GM19395 (cell line): ENCODE results near the gene AMFR.

Experiments used
- ATAC-seq: cut with Tn5 transposase; IDR thresholded peaks from one replicate; pipeline ENCODE4 v1.9.1; 2021; ENCODE audit warnings: mild to moderate bottlenecking, moderate library complexity; ENCODE audit not compliant: unreplicated experiment

The AMFR gene

GRCh38 chr16:56349711-56350161, 75.6 kb downstream of the AMFR start:
- ATAC-seq, result no peak

GRCh38 chr16:56349086-56349415, 76.3 kb downstream of the AMFR start:
- no peak for ATAC-seq

DNA sequence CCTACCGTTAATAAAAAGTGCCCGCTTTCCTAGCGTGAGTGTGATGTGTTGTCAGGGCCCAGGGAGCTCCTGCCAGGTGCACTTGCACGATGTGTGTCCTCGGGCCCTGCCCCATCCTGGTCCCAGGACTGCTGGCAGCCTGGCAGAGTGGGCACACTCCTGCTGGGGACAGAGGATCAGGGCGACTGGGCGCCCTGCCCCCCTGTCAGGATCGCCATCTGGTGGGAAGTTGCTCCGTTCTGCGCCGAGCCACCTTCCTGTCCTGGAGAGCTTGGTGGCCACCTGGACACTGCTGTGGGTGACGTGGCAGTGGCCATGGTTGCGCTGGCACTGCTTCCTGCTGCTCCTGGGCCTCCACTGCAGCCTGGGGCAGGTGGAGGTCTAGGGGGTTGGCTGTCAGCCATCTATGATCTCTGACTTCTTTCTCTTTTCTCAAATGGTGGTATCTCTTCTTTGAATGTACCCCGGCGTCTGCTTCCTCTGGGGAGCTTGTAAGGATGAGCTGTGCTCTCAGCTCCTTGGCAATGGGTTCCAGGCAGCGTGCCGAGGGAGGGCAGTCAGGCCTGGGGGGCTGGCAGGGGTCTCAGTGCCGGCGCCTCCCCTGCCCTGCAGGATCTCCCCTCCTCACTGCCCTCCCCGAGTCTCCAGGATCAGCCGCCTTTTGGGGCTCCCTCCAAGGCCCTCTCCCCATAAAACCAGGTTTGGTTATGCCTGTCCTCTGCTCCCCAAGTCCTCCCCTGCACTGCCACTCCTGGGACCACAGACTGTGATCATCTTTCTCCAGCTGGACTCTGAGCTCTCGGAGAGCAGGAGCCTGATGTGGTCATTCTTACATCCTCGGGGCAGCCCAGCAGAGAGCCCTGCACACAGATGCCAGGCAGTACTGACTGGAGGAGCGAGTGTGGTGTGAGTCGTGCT, 76.9 kb downstream of the AMFR start:
- no peak for ATAC-seq

DNA sequence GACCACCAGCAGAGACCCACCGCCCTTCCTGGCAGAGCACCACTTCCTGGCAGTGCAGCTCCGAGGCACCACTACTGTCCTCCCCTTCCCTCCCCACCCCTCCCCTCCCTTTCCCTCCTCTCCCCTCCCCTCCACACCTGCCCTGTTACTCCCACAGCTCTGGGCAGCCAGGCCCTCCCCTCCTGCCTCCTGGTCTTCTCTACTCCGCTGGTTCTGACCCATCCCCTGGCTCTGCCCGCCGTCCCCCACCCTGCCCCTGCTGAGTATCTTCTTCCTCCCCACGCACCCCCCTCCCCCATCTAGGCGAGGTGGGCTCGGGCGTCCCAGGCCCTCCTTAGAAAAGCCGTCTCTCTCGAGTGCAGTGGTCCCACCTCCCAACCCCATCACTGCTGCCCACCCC, 77.7 kb downstream of the AMFR start:
- no peak for ATAC-seq

DNA sequence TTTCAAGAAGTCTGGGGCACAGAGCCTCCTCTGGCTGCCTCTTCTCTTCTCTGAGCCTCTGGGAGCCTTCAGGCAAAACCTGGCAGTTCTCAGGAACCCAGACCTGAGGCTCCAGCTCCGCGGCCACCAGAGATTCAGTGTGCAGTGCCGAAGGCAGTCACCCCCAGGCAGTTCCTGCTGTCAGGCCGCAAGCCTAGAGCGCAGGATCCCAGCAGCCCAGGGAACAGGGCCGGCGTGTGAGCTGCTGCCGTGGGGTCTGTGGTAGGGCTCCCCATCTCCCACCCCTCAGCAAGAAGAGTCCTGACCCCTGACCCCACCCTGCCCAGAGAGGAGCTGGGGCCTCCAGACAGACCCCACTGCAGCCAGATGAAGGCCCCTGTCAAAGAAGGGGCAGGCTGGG, 78.2 kb downstream of the AMFR start:
- ATAC-seq, result no peak

- ATAC-seq, result no peak
Measured at GRCh38 chr16:56346131-56346890, 79.0 kb downstream of the AMFR start.

DNA sequence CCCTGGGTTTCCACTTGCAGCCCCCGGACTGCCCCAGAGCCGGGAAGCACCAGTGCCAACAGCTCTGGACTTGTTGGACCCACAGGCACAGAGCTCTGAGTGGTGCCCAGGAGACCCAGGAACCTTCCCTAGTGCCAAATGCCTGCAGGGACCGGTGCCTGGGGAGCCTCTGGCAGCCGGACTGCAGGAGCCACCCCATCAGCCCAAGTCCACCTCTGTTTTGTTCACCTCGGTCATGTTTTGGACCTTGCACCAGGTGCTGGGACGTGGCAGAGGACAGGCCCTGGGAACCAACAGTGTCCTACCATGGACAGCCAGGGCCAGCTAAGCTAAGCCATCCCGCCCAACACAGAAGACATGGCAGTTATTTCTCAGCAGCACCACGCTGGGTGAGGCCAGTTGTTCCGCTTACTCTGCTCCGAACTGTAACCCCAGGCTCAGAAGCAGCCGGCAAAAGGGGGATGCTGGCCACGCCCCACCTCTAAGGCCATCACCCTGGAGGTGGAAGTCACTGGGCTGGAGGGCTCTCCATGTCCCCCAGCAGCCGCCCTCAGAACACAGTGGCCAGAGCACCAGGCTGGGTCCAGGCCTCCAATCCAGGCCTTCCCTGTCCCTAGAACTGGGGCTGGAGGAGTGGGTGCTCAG, 79.8 kb downstream of the AMFR start:
- ATAC-seq, result no peak

DNA sequence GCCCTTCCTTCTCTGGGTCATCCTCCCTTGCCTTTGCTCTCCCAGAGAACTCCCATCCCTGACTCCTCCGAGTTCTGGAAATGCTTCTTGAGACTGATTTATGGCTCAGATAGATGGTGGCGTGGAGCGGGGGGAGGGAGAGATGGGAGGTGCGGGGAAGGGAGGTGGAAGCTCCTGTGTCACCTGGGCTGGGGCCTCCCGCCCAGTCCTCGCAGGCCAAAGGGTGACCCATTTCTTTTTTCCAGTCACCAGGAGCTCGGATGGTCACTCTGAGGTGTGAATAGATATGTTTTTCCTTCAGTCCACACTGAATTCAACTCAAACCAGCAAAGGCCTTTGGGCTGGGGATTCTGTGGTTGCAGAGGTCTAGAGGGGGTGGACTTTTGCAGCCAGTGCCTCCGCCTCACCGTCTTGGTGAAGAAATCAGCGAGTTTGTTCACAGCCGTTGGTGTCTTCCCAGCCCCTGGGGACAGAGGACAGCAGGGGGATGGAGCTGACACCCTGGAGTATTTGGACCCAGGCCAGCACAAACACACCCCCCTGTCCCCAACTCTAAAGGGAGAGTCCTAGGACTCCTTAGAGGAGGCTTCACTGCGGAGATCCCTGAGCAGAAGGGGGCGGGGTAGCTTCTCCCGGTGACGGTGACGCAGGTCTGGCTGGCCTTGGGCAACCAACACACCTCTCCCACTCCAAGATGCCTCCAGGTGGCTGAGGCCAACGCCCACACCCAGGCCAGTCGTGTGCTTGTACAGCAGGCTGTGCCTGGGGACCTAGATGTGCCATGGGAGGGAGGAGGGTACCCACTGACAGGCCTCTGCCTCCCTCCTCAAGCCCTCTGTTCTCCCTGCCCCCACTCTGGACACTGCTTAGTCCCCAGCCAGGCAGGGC, 80.6 kb downstream of the AMFR start:
- ATAC-seq, result no peak

GRCh38 chr16:56343661-56344517, 81.5 kb downstream of the AMFR start:
- ATAC-seq, result no peak

GRCh38 chr16:56341656-56342399, 83.5 kb downstream of the AMFR start:
- ATAC-seq, result no peak

DNA sequence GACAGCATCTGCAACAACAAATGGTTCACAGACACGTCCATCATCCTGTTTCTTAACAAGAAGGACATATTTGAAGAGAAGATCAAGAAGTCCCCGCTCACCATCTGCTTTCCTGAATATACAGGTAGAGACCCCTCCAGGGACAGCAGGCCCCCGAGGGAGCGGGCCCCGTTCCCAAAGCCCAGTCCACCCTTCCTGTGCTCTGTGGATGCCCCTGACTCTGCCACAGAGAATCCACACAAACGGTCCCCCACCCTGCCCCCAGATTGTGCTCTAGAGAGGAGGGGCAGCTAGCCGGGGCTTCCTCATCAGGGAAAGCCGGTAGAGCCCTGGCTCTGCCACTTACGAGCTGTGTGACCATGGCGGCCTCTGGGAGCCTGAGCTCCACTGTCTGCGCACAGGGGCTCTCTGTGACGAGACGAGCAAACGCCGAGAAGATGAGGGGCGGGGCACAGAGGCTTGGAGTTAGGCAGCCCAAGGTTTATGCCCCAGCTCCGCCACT, 84.4 kb downstream of the AMFR start:
- no peak for ATAC-seq

DNA sequence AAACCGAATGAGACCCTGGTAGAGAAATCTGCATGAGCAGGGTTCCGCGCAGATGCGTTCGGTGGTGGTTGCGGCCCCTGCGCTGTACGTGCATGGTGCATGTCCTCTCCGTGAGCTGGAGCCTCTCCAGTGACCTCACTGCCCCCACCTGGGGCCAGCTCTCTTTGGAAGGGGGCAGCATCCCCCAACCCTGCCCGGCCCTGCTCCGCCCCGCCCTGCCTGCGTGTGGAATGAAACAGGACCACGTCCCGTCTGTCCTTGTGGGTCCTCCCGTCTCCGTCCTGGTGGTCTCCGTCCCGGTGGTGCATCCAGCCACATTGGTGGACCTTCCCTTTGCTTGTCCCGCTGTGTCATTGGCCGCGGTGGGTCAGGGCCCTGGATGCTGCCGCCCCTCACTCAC, 84.9 kb downstream of the AMFR start:
- ATAC-seq, result no peak

DNA sequence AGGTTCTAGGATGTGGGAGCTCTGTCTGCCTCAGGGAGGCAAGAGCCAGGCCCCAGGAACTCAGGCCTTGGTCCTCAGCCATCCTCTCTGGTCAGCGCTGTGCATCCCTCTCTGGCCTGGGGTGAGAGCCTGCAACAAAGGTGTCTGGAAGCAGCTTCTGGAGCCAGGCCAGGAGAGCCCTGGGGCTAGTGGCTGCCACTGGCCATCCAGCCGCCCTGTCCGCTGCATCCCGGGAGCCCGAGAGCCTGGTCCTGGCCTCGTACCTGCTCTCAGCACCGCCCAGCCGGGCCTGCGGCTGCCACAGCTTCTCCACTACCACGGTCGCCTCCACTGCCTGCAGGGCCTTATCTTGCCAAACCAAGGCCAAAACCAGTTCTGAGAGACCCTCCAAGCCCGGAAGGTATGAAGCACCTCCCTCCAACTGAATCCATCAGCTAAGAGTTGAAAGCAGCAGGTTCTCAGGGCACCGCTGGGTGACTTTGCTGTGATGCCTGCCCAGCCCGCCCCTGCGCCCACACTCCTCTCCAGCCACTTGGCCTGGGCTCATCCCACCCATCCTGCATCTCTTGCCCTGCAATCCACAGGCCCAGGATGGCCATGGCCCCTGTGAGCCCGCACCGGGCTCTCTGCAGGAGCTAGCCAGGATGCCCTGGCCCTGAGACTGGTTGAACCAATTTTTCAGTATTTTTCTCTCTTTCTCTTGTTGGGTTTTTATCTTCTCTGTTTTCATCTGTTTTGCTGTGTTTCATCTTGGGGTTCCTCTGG, 85.7 kb downstream of the AMFR start:
- ATAC-seq, result no peak

DNA sequence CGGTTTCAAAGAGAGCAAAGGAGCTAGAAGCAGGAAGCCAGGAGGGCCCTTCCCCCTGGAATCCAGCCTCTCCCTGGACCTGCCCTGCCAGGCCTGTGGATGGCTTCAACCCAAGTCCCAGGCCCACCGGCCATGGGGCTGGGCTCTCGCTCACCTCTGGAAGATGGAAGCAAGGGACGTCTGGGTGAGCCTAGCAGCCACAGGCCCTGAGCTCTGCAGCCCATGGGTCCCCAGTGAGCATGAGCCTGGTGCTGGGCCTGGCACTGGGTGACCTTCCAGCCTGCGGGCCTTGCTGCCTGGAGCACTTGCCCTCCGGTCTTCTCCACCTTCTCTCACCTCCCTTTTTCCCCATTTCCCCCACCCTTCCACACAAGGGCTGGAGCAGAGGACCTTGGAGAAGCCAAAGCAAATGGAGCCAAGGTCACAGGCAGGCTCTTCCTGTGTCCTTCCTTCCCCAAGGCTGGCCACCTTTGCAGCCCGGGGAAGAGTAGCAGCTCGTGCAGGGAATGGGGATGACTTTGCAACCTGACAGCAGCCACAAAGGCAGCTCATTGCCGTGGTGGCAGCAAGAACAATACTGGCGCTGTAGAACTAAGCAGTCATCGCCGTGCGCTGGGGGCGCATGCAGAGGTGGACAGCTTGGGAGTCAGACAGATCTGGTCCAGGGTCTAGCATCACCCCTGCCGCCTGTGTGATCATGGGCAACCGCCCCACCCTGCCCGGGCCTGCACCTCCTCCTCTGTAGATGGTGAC, 86.6 kb downstream of the AMFR start:
- ATAC-seq, result no peak

DNA sequence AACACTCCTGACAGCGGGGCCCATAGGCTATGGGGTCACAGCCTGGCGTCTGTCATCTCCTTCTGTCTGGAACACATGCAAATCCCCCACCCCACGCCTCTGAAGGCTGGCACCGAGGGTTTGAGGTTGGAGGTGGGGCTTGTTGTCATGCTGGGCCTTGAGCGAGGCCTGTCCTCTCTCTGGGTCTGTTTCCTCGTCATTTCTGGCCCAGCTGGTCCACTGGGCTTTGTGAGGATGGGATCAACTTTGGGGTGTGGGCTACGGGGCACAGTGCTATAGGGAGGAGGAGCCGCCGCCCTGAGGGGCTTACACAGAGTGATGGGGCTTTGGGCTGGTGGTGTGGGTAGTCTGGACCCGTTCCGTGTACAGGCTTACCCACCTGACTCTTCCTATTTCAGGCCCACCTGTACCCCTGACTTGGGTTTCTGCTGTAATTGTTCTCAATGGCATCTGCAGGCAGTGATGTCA, 87.5 kb downstream of the AMFR start:
- no peak for ATAC-seq

DNA sequence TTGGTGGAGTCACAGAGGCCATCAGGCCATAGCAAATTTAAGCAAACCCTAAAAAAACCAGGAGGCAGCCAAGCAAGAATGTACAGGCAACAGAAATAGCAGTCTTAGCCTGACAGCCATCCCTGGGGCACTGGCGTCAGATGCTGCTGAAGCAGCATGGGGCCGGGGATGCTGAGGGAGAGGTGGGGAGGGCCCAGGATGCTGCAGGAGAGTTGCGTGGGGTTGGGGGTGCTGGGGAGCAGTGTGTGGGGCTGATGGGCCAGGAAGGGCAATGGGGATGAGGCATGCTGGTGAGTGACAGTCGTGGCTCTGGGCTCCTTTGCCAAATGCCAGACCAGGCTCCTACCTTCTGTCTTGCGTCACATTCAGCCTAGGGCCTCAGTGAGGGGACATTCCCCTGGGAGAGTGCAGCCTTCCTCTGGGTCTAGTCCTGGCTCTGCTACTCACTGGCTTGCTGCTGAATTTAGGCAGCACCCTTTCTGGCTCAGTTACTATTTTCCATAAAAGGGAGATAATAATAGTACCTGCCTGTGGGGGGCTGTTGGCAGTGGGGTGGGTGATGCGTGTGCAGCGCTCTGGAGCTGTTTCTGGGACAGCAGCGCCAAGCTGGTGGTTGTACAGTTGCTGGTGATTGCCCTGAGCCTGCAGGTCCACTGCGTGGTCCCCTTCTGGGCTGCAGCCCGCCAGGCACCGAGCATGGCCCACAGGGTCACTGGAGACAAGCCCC, 88.1 kb downstream of the AMFR start:
- no peak for ATAC-seq

GRCh38 chr16:56336711-56337110, 88.6 kb downstream of the AMFR start:
- no peak for ATAC-seq
